IPS-18a (cell line): Measurements from ENCODE around the gene SAA4.
"Not testable (repeated sequence)": the region's sequence is repeated elsewhere in the genome, so short reads cannot be mapped to it uniquely, and the experiment has no call there.

ENCODE experiments used
- H3K27ac ChIP-seq: one replicate; pipeline ENCODE4 v1.5.1; 2013; ENCODE audit warnings: low read length
- H3K27me3 ChIP-seq: one replicate; pipeline ENCODE4 v1.6.1; 2013; ENCODE audit warnings: mild to moderate bottlenecking, low read length; ENCODE audit not compliant: control insufficient read depth, insufficient read depth
- H3K36me3 ChIP-seq: one replicate; pipeline ENCODE4 v1.6.1; 2013; ENCODE audit warnings: low read depth, low read length; ENCODE audit not compliant: control insufficient read depth
- H3K4me1 ChIP-seq: one replicate; pipeline ENCODE4 v1.6.1; 2013; ENCODE audit warnings: low read depth, low read length; ENCODE audit not compliant: control insufficient read depth
- H3K4me3 ChIP-seq: one replicate; pipeline ENCODE4 v1.5.1; 2013; ENCODE audit warnings: low read length
- H3K9ac ChIP-seq: one replicate; pipeline ENCODE4 v1.6.1; 2013; ENCODE audit warnings: mild to moderate bottlenecking, low read length, moderate library complexity
- H3K9me3 ChIP-seq: one replicate; pipeline ENCODE4 v1.6.1; 2013; ENCODE audit warnings: low read depth, low read length; ENCODE audit not compliant: control insufficient read depth

The SAA4 gene

GRCh38 chr11:18264677-18265555 is 28.3 kb upstream of the SAA4 start:
- Histone ChIP-seq H3K36me3 (no peaks in the 10 kb centered on the region), H3K9me3 (no peaks in the 10 kb centered on the region), H3K27ac (no peak overlapping the region), H3K4me1 (no peaks in the 10 kb centered on the region), H3K9ac (no peak overlapping the region), H3K4me3 (no peak overlapping the region), H3K27me3 (no peaks in the 10 kb centered on the region)

- Histone ChIP-seq H3K36me3 (no peaks in the 10 kb centered on the region), H3K27ac (no peak overlapping the region), H3K4me1 (no peaks in the 10 kb centered on the region), H3K27me3 (no peaks in the 10 kb centered on the region), H3K4me3 (no peak overlapping the region), H3K9ac (no peak overlapping the region), H3K9me3 (no peaks in the 10 kb centered on the region)
Measured at GRCh38 chr11:18264035-18264434, 27.4 kb upstream of the SAA4 start.

GRCh38 chr11:18262681-18263350 is 26.2 kb upstream of the SAA4 start:
- not testable (repeated sequence) for H3K4me3 ChIP-seq, H3K27ac ChIP-seq, H3K4me1 ChIP-seq, H3K27me3 ChIP-seq, H3K9ac ChIP-seq, H3K9me3 ChIP-seq, H3K36me3 ChIP-seq

- Histone ChIP-seq H3K4me1 (no peaks in the 10 kb centered on the region), H3K9ac (no peak overlapping the region), H3K27ac (no peak overlapping the region), H3K4me3 (no peak overlapping the region), H3K36me3 (no peaks in the 10 kb centered on the region), H3K9me3 (no peaks in the 10 kb centered on the region), H3K27me3 (no peaks in the 10 kb centered on the region)
Measured at GRCh38 chr11:18261721-18262120, 25.1 kb upstream of the SAA4 start.

GRCh38 chr11:18259259-18259658 is 22.7 kb upstream of the SAA4 start:
- Histone ChIP-seq H3K36me3 (no peaks in the 10 kb centered on the region), H3K9ac (no peak overlapping the region), H3K27ac (no peak overlapping the region), H3K27me3 (no peaks in the 10 kb centered on the region), H3K4me1 (no peaks in the 10 kb centered on the region), H3K4me3 (no peak overlapping the region), H3K9me3 (no peaks in the 10 kb centered on the region)

GRCh38 chr11:18254781-18255361 is 18.3 kb upstream of the SAA4 start:
- H3K4me3 ChIP-seq = no peak overlapping the region
- no peak overlapping the region for H3K27ac ChIP-seq
- H3K9me3 ChIP-seq = no peaks in the 10 kb centered on the region
- no peaks in the 10 kb centered on the region for H3K4me1 ChIP-seq
- no peak overlapping the region for H3K9ac ChIP-seq
- no peaks in the 10 kb centered on the region for H3K36me3 ChIP-seq
- H3K27me3 ChIP-seq = no peaks in the 10 kb centered on the region

GRCh38 chr11:18253778-18254338 is 17.3 kb upstream of the SAA4 start:
- no peaks in the 10 kb centered on the region for H3K27me3 ChIP-seq
- no peak overlapping the region for H3K9ac ChIP-seq
- no peaks in the 10 kb centered on the region for H3K4me1 ChIP-seq
- no peaks in the 10 kb centered on the region for H3K9me3 ChIP-seq
- H3K27ac ChIP-seq = no peak overlapping the region
- no peaks in the 10 kb centered on the region for H3K36me3 ChIP-seq
- no peak overlapping the region for H3K4me3 ChIP-seq

- H3K9me3 ChIP-seq = no peaks in the 10 kb centered on the region
- no peaks in the 10 kb centered on the region for H3K36me3 ChIP-seq
- no peak overlapping the region for H3K27ac ChIP-seq
- H3K4me1 ChIP-seq = no peaks in the 10 kb centered on the region
- no peak overlapping the region for H3K4me3 ChIP-seq
- H3K27me3 ChIP-seq = no peaks in the 10 kb centered on the region
- H3K9ac ChIP-seq = no peak overlapping the region
Measured at GRCh38 chr11:18253233-18253632, 16.6 kb upstream of the SAA4 start.

GRCh38 chr11:18248561-18248960 is 12.0 kb upstream of the SAA4 start, which contains the start of gene SAA2:
Gene SAA2 (minus strand): TSS chr11:18248668. CDS start chr11:18248011, 657 bp downstream.
- no peaks in the 10 kb centered on the region for H3K4me1 ChIP-seq
- H3K27ac ChIP-seq = no peak within 1 kb of the TSS
- H3K27me3 ChIP-seq = no peaks in the 10 kb centered on the region
- H3K9me3 ChIP-seq = no peaks in the 10 kb centered on the region
- no peaks in the 10 kb centered on the region for H3K36me3 ChIP-seq
- no peak within 1 kb of the TSS for H3K9ac ChIP-seq
- H3K4me3 ChIP-seq = no peak within 1 kb of the TSS

- H3K27me3 ChIP-seq, H3K4me3 ChIP-seq, H3K36me3 ChIP-seq, H3K9me3 ChIP-seq, H3K4me1 ChIP-seq, H3K9ac ChIP-seq, H3K27ac ChIP-seq: not testable (repeated sequence)
Measured at GRCh38 chr11:18247191-18247581, 10.6 kb upstream of the SAA4 start.

- H3K4me3 ChIP-seq, H3K9ac ChIP-seq, H3K36me3 ChIP-seq, H3K27ac ChIP-seq, H3K9me3 ChIP-seq, H3K27me3 ChIP-seq, H3K4me1 ChIP-seq: not testable (repeated sequence)
Measured at GRCh38 chr11:18246379-18247190, 10.0 kb upstream of the SAA4 start.
